HG02981 (cell line): ENCODE measurements around the gene KIF6.
"Not testable (repeated sequence)": the region's sequence is repeated elsewhere in the genome, so short reads cannot be mapped to it uniquely, and the experiment has no call there.

Experiments used
- ATAC-seq: cut with Tn5 transposase; IDR thresholded peaks from one replicate; pipeline ENCODE4 v1.9.1; 2021; ENCODE audit warnings: mild to moderate bottlenecking, moderate library complexity; ENCODE audit not compliant: unreplicated experiment

KIF6 gene

DNA sequence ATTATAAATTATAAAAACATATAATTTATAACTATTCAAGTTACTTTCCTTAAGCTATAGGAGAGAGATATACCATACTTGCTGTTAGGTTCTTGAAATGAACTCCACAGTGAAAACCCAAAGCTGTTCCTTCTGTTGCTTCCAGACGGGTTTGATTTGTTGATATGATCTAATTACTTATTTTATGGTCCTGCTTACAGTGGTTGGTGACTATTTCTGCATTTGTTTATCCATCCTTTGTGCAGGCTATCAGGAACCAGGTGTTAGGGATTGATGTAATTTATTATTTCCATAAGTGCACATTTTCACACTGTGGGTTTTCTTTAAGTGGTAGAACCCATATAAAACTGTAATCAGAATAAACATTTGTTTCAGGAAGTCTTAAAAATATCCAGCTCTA, 167.1 kb downstream of the KIF6 start:
- ATAC-seq, result no peak

- no peak for ATAC-seq
These were observed 170.1 kb downstream of the KIF6 start for GRCh38 chr6:39555136-39555535.

GRCh38 chr6:39553860-39554802, 171.1 kb downstream of the KIF6 start:
- no peak for ATAC-seq

DNA sequence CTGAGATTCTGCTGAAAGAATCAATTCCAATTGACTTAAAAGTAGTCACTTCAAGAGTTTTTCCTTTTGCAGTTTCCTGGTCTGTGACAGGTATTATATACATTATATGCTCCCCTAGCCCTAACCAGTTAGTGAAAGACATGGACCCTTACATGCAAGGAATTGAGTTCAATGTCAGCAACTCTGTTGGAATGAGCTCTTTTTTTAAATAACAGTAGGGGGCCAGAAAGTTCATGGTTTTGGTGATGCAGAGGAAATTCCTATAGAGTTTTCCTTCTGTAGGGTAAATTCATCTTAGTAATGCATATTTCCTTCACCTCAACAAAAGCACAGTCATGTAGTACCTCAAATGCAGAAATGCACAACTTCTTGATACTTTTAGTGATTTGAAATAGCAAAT, 172.2 kb downstream of the KIF6 start:
- ATAC-seq, result no peak

- ATAC-seq, result no peak
These were observed 175.0 kb downstream of the KIF6 start for GRCh38 chr6:39550191-39550590.

- ATAC-seq, result no peak
These were observed 178.5 kb downstream of the KIF6 start for GRCh38 chr6:39546731-39547130.

DNA sequence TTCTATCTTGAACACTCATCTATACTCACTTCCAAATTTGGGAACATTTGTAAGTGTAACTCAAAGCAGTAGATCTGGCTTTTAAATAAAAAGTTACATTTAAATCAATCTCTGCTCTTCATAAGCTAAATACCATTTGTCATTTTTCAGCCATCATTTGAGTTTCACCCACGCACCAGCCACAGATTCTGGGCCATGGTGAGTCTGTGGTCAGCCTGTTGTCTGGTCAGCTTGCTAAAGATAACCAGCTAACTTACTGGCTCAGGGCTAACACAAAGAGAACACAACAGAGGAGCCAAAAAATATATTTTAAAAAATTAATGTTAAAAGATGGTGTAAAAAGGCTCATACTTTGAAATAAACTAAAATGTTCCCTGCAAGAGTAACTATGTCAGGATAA, 181.3 kb downstream of the KIF6 start:
- ATAC-seq, result no peak

GRCh38 chr6:39543095-39543494, 182.1 kb downstream of the KIF6 start:
- ATAC-seq, result no peak

- ATAC-seq, result no peak
These were observed 184.8 kb downstream of the KIF6 start for GRCh38 chr6:39540454-39540853.

- peak; percentile 97 for ATAC-seq
These were observed 194.9 kb downstream of the KIF6 start for GRCh38 chr6:39530201-39530759.

- ATAC-seq, result no peak
These were observed 197.2 kb downstream of the KIF6 start for GRCh38 chr6:39527792-39528564.

DNA sequence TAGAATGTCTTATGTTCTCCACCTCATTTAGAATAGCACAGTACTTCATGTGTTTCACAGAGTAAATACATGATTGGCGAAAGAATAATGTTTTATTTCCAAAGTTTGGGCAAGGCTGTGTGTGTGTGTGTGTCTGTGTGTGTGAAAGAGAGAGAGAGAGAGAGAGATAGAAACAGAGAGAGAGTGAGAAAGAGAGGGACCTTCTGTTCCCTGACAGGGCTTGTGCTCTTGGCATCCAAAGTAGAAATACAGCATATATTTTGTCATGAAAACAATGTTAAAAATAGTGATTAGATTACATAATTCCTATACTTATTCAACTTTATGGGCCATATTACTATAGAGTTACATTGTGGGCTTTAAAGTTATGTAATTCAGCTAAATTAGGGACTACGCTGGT, 201.2 kb downstream of the KIF6 start:
- no peak for ATAC-seq

DNA sequence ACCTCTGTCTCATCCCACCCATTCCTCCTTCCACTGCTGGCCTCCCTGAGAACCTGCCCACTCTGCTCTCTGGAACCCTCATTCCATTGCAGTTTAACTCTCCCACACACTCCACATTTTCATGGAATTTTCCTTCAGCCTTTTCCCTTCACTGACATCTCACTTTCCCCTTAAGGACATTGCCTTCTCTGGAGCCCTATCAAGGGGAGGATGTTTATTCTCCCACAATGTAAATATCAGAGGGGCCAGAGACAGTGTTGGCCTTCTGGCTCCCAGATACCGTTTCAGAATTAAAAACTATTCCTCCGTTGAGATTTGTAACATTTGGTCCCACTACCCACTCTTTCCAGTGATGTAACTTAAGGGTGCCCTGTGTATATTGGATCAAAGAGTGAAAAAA, 203.2 kb downstream of the KIF6 start:
- no peak for ATAC-seq

- no peak for ATAC-seq
These were observed 204.3 kb downstream of the KIF6 start for GRCh38 chr6:39520916-39521315.

GRCh38 chr6:39520411-39520810, 204.8 kb downstream of the KIF6 start:
- no peak for ATAC-seq

GRCh38 chr6:39518221-39518620, 207.0 kb downstream of the KIF6 start:
- ATAC-seq, result no peak

GRCh38 chr6:39517756-39518155, 207.5 kb downstream of the KIF6 start:
- ATAC-seq, result no peak

DNA sequence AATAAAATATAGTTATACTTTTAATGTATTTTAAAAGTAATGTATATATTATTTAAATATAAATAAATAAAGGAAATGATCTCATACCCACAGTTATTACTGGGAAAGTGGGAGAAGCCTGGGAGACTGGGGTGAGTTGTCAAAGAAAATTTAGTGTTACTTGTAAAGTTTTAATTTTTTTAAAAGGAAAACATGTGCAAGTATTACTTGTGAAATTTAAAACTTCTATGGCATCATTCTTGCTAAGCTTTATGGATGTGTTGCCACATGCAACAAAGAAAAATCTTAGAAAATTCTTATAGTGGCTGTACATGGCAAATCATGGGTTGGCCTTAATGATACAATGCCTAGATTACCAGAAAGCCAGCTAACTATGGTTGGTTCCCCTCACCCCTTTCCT, 208.7 kb downstream of the KIF6 start:
- no peak for ATAC-seq

DNA sequence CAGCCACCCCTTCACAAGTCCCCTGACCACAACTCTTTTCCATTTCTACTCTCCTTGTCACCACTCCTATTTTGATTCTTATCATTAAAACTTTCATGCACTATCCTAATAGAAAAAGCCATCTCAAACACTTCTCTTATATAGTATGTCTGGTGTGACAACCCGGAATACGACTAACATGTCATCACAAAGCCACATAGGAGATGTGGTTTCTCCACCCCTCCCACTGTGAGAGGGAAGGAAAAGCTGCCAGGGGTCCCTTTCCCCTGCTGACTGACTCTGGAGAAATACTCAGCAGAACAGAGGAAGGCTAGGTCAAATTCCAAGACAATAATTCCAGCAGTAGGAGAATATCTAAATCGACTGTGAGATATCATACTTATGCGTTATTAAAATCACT, 209.7 kb downstream of the KIF6 start:
- no peak for ATAC-seq

GRCh38 chr6:39515006-39515405, 210.2 kb downstream of the KIF6 start:
- no peak for ATAC-seq

GRCh38 chr6:39509831-39510230, 215.4 kb downstream of the KIF6 start:
- ATAC-seq, result not testable (repeated sequence)

- no peak for ATAC-seq
These were observed 216.7 kb downstream of the KIF6 start for GRCh38 chr6:39508515-39508914.
